ENCODE data around the gene GAS5. TPM values are rescaled to one million over a fixed set of nuclear protein-coding genes. Genes with fewer than 3 reads are reported as not detected.
"Not testable (repeated sequence)": the region's sequence is repeated elsewhere in the genome, so short reads cannot be mapped to it uniquely, and the experiment has no call there.

GAS5 gene
- total RNA-seq, 1 donor from 2014 or later, result 574 TPM

DNA sequence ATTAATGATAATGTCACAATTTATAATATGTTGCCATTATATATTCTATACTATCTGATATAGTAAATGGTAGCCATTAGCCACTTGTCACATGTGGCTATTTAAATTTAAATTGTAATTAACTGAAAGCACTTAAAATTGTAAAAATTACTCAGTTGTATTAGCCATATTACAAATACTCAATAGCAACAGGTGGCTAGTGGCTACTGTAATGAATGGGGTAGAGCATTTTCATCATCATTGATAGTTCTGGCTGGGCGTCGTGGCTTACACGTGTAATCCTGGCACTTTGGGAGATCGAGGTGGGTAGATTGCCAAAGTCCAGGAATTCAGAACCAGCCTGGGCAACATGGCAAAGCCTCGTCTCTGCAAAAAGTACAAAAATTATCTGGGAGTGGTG, 16.9 kb upstream of the GAS5 start:
- no peak for DNase-seq (ENCODE audit: extremely low spot score, unreplicated experiment)
- peaks cover 16% of the 10 kb centered on the region for H3K36me3 Mint-ChIP-seq
- TF ChIP-seq, protein P1, sequence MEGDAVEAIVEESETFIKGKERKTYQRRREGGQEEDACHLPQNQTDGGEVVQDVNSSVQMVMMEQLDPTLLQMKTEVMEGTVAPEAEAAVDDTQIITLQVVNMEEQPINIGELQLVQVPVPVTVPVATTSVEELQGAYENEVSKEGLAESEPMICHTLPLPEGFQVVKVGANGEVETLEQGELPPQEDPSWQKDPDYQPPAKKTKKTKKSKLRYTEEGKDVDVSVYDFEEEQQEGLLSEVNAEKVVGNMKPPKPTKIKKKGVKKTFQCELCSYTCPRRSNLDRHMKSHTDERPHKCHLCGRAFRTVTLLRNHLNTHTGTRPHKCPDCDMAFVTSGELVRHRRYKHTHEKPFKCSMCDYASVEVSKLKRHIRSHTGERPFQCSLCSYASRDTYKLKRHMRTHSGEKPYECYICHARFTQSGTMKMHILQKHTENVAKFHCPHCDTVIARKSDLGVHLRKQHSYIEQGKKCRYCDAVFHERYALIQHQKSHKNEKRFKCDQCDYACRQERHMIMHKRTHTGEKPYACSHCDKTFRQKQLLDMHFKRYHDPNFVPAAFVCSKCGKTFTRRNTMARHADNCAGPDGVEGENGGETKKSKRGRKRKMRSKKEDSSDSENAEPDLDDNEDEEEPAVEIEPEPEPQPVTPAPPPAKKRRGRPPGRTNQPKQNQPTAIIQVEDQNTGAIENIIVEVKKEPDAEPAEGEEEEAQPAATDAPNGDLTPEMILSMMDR (conservative IDR thresholded peaks at IDR 0.05), result no peak
- H3K9me3 Mint-ChIP-seq, result no peaks in the 10 kb centered on the region
- H3K4me1 Mint-ChIP-seq (ENCODE audit: unreplicated experiment), result no peaks in the 10 kb centered on the region
- no peak overlapping the region for H3K27ac Mint-ChIP-seq
- H3K4me3 Mint-ChIP-seq, result no peak overlapping the region
- no peaks in the 10 kb centered on the region for H3K27me3 Mint-ChIP-seq

GRCh38 chr1:173881117-173881516, 13.3 kb upstream of the GAS5 start:
- H3K27me3 Mint-ChIP-seq; DNase-seq (ENCODE audit: extremely low spot score, unreplicated experiment); H3K27ac Mint-ChIP-seq; H3K9me3 Mint-ChIP-seq; H3K4me1 Mint-ChIP-seq (ENCODE audit: unreplicated experiment); H3K4me3 Mint-ChIP-seq: not testable (repeated sequence)
- peaks cover 16% of the 10 kb centered on the region for H3K36me3 Mint-ChIP-seq

- H3K4me1 Mint-ChIP-seq (ENCODE audit: unreplicated experiment), result peaks cover 3% of the 10 kb centered on the region
- no peak for DNase-seq (ENCODE audit: extremely low spot score, unreplicated experiment)
- no peak overlapping the region for H3K4me3 Mint-ChIP-seq
- H3K9me3 Mint-ChIP-seq, result no peaks in the 10 kb centered on the region
- no peaks in the 10 kb centered on the region for H3K27me3 Mint-ChIP-seq
- H3K27ac Mint-ChIP-seq, result no peak overlapping the region
- TF ChIP-seq, protein P1 (conservative IDR thresholded peaks at IDR 0.05), result no peak
- H3K36me3 Mint-ChIP-seq, result peaks cover 14% of the 10 kb centered on the region
These were observed 10.5 kb upstream of the GAS5 start for GRCh38 chr1:173878251-173878650.

DNA sequence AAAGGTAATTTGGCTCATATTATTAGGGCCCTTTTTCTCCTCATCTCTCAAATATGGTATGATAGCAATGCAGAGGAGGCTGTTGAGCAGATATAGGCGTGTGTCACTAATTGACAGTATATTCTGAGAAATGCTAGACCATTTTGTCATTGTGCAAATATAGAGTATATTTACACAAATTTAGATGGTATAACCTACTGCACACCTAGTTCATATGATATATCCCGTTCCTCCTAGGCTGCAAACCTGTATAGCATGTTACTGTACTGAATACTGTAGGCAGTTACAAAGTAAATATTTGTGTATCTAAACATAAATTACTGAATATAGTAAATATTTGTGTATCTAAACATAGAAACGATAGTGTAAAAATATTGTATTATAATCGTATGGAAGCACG, 8.9 kb upstream of the GAS5 start:
- Mint-ChIP-seq H3K27ac (no peak overlapping the region), H3K4me1 (ENCODE audit: unreplicated experiment) (peaks cover 7% of the 10 kb centered on the region), H3K27me3 (no peaks in the 10 kb centered on the region), H3K36me3 (peaks cover 16% of the 10 kb centered on the region), H3K9me3 (no peaks in the 10 kb centered on the region), H3K4me3 (no peak overlapping the region)
- no peak for DNase-seq (ENCODE audit: extremely low spot score, unreplicated experiment)
- TF ChIP-seq, protein P1 (conservative IDR thresholded peaks at IDR 0.05), result no peak

- Mint-ChIP-seq H3K27ac (no peak overlapping the region), H3K36me3 (peaks cover 22% of the 10 kb centered on the region), H3K4me1 (ENCODE audit: unreplicated experiment) (peaks cover 25% of the 10 kb centered on the region), H3K4me3 (no peak overlapping the region), H3K9me3 (no peaks in the 10 kb centered on the region), H3K27me3 (peaks cover 4% of the 10 kb centered on the region)
- DNase-seq (ENCODE audit: extremely low spot score, unreplicated experiment), result no peak
- TF ChIP-seq, protein P1 (conservative IDR thresholded peaks at IDR 0.05), result no peak
These were observed 3.7 kb upstream of the GAS5 start for GRCh38 chr1:173871500-173871899.

GRCh38 chr1:173871091-173871490, 3.3 kb upstream of the GAS5 start:
- TF ChIP-seq, protein P1 (conservative IDR thresholded peaks at IDR 0.05), result no peak
- Mint-ChIP-seq H3K27me3 (peaks cover 4% of the 10 kb centered on the region), H3K27ac (no peak overlapping the region), H3K36me3 (peaks cover 26% of the 10 kb centered on the region), H3K9me3 (no peaks in the 10 kb centered on the region), H3K4me1 (ENCODE audit: unreplicated experiment) (peaks cover 27% of the 10 kb centered on the region), H3K4me3 (no peak overlapping the region)
- no peak for DNase-seq (ENCODE audit: extremely low spot score, unreplicated experiment)
